HepG2 (cell line): ENCODE data around the gene CNN3. TPM values are rescaled to one million over a fixed set of nuclear protein-coding genes. Genes with fewer than 3 reads are reported as not detected.

Experiments used
- ARID3A ChIP-seq: IDR thresholded peaks from 2 replicates; pipeline ENCODE4 v1.6.1; 2012; ENCODE audit warnings: low read depth, low read length, improper control_type of control experiment
- ERF ChIP-seq: IDR thresholded peaks from 2 replicates; pipeline ENCODE4 v1.6.1; 2018; ENCODE audit warnings: missing biosample characterization, missing genetic modification reagents
- GLI4 ChIP-seq: sonication (generic); formaldehyde crosslinking; IDR thresholded peaks from 2 replicates; pipeline ENCODE4 v1.5.1; 2020; ENCODE audit warnings: missing genetic modification reagents, mild to moderate bottlenecking, moderate library complexity, borderline replicate concordance
- HIVEP1 ChIP-seq: sonication (generic); formaldehyde crosslinking; IDR thresholded peaks from 2 replicates; pipeline ENCODE4 v1.4.0; 2020; ENCODE audit warnings: mild to moderate bottlenecking, missing genetic modification reagents
- HMGXB4 ChIP-seq, 2 experiments: sonication (generic) in 1 of 2; formaldehyde crosslinking in 1 of 2; IDR thresholded peaks; 2 replicates each; pipeline versions ENCODE4 v1.4.0 to v1.6.1; 2018 to 2020; ENCODE audit warnings: missing genetic modification reagents in 2 of 2, borderline replicate concordance in 1 of 2, low read depth in 1 of 2, mild to moderate bottlenecking in 1 of 2, missing biosample characterization in 1 of 2
- HOXA3 ChIP-seq: sonication (generic); formaldehyde crosslinking; IDR thresholded peaks from 2 replicates; pipeline ENCODE4 v1.5.0; 2020; ENCODE audit warnings: missing genetic modification reagents
- IKZF5 ChIP-seq: IDR thresholded peaks from 2 replicates; pipeline ENCODE4 v1.6.1; 2018; ENCODE audit warnings: missing genetic modification reagents, mild to moderate bottlenecking, missing compliant biosample characterization
- KDM4B ChIP-seq: sonication (generic); formaldehyde crosslinking; IDR thresholded peaks from 2 replicates; pipeline ENCODE4 v1.4.0; 2020; ENCODE audit warnings: missing genetic modification reagents
- MED1 ChIP-seq: sonication (generic); formaldehyde crosslinking; IDR thresholded peaks from 2 replicates; pipeline ENCODE4 v1.4.0; 2020; ENCODE audit warnings: missing genetic modification reagents
- RERE ChIP-seq: IDR thresholded peaks from 2 replicates; pipeline ENCODE4 v1.6.1; 2016; ENCODE audit warnings: low read depth, missing genetic modification reagents, missing compliant biosample characterization
- ZBTB21 ChIP-seq: sonication (generic); formaldehyde crosslinking; IDR thresholded peaks from 2 replicates; pipeline ENCODE4 v1.4.0; 2020; ENCODE audit warnings: missing genetic modification reagents
- ZNF234 ChIP-seq: sonication (generic); formaldehyde crosslinking; conservative IDR thresholded peaks from 2 replicates; pipeline ENCODE4 v1.5.1; 2020; ENCODE audit warnings: mild to moderate bottlenecking, missing genetic modification reagents
- ZNF33B ChIP-seq: sonication (generic); formaldehyde crosslinking; IDR thresholded peaks from 2 replicates; pipeline ENCODE4 v1.5.1; 2020; ENCODE audit warnings: mild to moderate bottlenecking, missing genetic modification reagents
- ZNF362 ChIP-seq: sonication (generic); formaldehyde crosslinking; IDR thresholded peaks from 2 replicates; pipeline ENCODE4 v1.4.0; 2020; ENCODE audit warnings: missing genetic modification reagents, mild to moderate bottlenecking, borderline replicate concordance
- ZNF441 ChIP-seq: sonication (generic); formaldehyde crosslinking; IDR thresholded peaks from 2 replicates; pipeline ENCODE4 v1.7.0; 2021; ENCODE audit warnings: missing genetic modification reagents, borderline replicate concordance
- polyA plus RNA-seq, 8 experiments: library from polyadenylated mRNA; depleted of rRNA in 3 of 8; stranded (reverse) in 7 of 8; unstranded in 1 of 8; fragments of >200 nt; fragmentation: Illumina TruSeq in 4 of 8; extraction: Trizol in 4 of 8; gene quantifications; 2 replicates each; pipeline versions ENCODE4 v1.2.1 to v1.2.3, GENCODE V29; 2011 to 2016; ENCODE audit warnings: low read depth in 4 of 8, missing spikeins in 1 of 8, mixed read lengths in 1 of 8; ENCODE audit not compliant: insufficient read depth in 1 of 8
- total RNA-seq, 5 experiments: library from RNA; depleted of rRNA; stranded (reverse); fragments of >200 nt; fragmentation: Illumina TruSeq; extraction: Trizol; gene quantifications; 2 replicates each; pipeline ENCODE4 v1.2.3, GENCODE V29; 2016; ENCODE audit warnings: low read depth in 1 of 5

CNN3 gene
- total and polyA plus RNA-seq, 2 of the 13 experiments (the other 11 are each of a cell fraction or from before 2014, with no cell fraction given), result 113 to 223 TPM

- TF ChIP-seq RERE, result peak; percentile 45; the same call in 1 of the 2 replicates
- peak; percentile 93 for TF ChIP-seq MED1 (CRISPR knock-in tag)
- no peak for TF ChIP-seq ZNF234 (CRISPR knock-in tag)
- TF ChIP-seq ZNF441 (CRISPR knock-in tag), result no peak
- peak; percentile 82 for TF ChIP-seq ZBTB21 (CRISPR knock-in tag)
- TF ChIP-seq KDM4B (CRISPR knock-in tag), result no peak
- TF ChIP-seq IKZF5 (CRISPR knock-in tag), result peak; percentile 69
- peak; percentile 75 for TF ChIP-seq ERF (CRISPR knock-in tag)
- no peak for TF ChIP-seq GLI4
- no peak for TF ChIP-seq HIVEP1 (CRISPR knock-in tag)
- TF ChIP-seq HOXA3 (CRISPR knock-in tag), result peak; percentile 92
- TF ChIP-seq ZNF362 (CRISPR knock-in tag), result peak; percentile 83
- 0 out of 4 replicates have a peak, but pooled peaks of 1 of the 2 experiments have one; percentile 30 for TF ChIP-seq HMGXB4 (CRISPR knock-in tag; IDR thresholded peaks at IDR 0.05; ENCODE audit: borderline replicate concordance in 1 of 2, low read depth in 1 of 2)
- TF ChIP-seq ZNF33B, result no peak
- peak; percentile 65 for TF ChIP-seq ARID3A
These were observed 35.7 kb upstream of the CNN3 start (continued) for GRCh38 chr1:94962409-94963265.
